HL-60 (cell line): ENCODE data around the gene ADD3.

Experiments
- GABPA ChIP-seq: IDR thresholded peaks from 2 replicates; pipeline ENCODE4 v1.6.1; 2012; ENCODE audit warnings: low read depth
- POLR2AphosphoS5 ChIP-seq: IDR thresholded peaks from 2 replicates; pipeline ENCODE4 v1.6.1; 2012; ENCODE audit warnings: low read depth
- TF ChIP-seq, protein P1 (sequence below): IDR thresholded peaks from one replicate; pipeline ENCODE4 v1.5.1; 2011; ENCODE audit warnings: low read length, control low read depth, inconsistent platforms; ENCODE audit not compliant: insufficient read depth
- TF ChIP-seq, protein P2 (sequence below): IDR thresholded peaks from 2 replicates; pipeline ENCODE4 v1.6.1; 2012; ENCODE audit warnings: low read depth; ENCODE audit not compliant: insufficient replicate concordance

DNA sequence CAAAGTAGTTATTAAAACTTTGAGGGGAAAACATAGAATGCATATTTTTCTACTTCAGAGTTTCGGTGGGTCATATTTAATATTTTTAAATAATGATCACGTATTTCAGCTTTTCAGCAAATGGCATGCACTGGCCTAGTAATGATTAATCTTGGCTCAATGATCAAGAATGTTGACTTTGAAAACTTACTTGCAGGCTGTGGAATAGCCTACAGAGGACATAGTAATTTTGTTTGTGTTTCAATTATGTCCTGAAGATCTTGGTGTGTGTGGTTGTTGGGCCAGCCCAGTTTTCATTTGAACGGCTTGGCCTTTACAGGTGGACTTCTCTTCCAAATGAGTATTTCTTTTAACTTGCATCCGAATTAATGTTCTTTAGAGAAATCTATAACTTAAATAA, 35.1 kb downstream of the ADD3 start:
- TF ChIP-seq, protein P1, sequence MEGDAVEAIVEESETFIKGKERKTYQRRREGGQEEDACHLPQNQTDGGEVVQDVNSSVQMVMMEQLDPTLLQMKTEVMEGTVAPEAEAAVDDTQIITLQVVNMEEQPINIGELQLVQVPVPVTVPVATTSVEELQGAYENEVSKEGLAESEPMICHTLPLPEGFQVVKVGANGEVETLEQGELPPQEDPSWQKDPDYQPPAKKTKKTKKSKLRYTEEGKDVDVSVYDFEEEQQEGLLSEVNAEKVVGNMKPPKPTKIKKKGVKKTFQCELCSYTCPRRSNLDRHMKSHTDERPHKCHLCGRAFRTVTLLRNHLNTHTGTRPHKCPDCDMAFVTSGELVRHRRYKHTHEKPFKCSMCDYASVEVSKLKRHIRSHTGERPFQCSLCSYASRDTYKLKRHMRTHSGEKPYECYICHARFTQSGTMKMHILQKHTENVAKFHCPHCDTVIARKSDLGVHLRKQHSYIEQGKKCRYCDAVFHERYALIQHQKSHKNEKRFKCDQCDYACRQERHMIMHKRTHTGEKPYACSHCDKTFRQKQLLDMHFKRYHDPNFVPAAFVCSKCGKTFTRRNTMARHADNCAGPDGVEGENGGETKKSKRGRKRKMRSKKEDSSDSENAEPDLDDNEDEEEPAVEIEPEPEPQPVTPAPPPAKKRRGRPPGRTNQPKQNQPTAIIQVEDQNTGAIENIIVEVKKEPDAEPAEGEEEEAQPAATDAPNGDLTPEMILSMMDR: no peak
- TF ChIP-seq POLR2AphosphoS5: no peak
- TF ChIP-seq GABPA: no peak
- TF ChIP-seq, protein P2, sequence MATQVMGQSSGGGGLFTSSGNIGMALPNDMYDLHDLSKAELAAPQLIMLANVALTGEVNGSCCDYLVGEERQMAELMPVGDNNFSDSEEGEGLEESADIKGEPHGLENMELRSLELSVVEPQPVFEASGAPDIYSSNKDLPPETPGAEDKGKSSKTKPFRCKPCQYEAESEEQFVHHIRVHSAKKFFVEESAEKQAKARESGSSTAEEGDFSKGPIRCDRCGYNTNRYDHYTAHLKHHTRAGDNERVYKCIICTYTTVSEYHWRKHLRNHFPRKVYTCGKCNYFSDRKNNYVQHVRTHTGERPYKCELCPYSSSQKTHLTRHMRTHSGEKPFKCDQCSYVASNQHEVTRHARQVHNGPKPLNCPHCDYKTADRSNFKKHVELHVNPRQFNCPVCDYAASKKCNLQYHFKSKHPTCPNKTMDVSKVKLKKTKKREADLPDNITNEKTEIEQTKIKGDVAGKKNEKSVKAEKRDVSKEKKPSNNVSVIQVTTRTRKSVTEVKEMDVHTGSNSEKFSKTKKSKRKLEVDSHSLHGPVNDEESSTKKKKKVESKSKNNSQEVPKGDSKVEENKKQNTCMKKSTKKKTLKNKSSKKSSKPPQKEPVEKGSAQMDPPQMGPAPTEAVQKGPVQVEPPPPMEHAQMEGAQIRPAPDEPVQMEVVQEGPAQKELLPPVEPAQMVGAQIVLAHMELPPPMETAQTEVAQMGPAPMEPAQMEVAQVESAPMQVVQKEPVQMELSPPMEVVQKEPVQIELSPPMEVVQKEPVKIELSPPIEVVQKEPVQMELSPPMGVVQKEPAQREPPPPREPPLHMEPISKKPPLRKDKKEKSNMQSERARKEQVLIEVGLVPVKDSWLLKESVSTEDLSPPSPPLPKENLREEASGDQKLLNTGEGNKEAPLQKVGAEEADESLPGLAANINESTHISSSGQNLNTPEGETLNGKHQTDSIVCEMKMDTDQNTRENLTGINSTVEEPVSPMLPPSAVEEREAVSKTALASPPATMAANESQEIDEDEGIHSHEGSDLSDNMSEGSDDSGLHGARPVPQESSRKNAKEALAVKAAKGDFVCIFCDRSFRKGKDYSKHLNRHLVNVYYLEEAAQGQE: no peak
